ENCODE measurements around the gene MROH2B. TPM values are rescaled to one million over a fixed set of nuclear protein-coding genes. Genes with fewer than 3 reads are reported as not detected.

Gene MROH2B
- total RNA-seq, 1 donor = not detected

- no peak for TF ChIP-seq CTCF (IDR thresholded peaks at IDR 0.05; ENCODE audit: insufficient read depth, low read depth, low read length)
- no peak for DNase-seq (ENCODE audit: low read depth)
- no peak overlapping the region for H3K4me3 ChIP-seq (ENCODE audit: low read depth, low read length)
Measured at GRCh38 chr5:40988746-40989510, 82.2 kb downstream of the MROH2B start.

- TF ChIP-seq CTCF (IDR thresholded peaks at IDR 0.05; ENCODE audit: insufficient read depth, low read depth, low read length) = no peak
Measured at GRCh38 chr5:40987349-40987748, 83.8 kb downstream of the MROH2B start.

GRCh38 chr5:40986666-40987065, 84.5 kb downstream of the MROH2B start:
- TF ChIP-seq CTCF (IDR thresholded peaks at IDR 0.05; ENCODE audit: insufficient read depth, low read depth, low read length) = no peak
- H3K4me3 ChIP-seq (ENCODE audit: low read depth, low read length) = no peak overlapping the region
- DNase-seq (ENCODE audit: low read depth) = no peak

More at GRCh38 chr5:40987349-40987748, 83.8 kb downstream of the MROH2B start:
- no peak for DNase-seq (ENCODE audit: low read depth)
- H3K4me3 ChIP-seq (ENCODE audit: low read depth, low read length) = no peak overlapping the region

GRCh38 chr5:40985501-40985900, 85.6 kb downstream of the MROH2B start:
- TF ChIP-seq CTCF (IDR thresholded peaks at IDR 0.05; ENCODE audit: insufficient read depth, low read depth, low read length) = no peak
- H3K4me3 ChIP-seq (ENCODE audit: low read depth, low read length) = no peak overlapping the region
- DNase-seq (ENCODE audit: low read depth) = no peak

- DNase-seq (ENCODE audit: low read depth) = peak; percentile 8
- TF ChIP-seq CTCF (IDR thresholded peaks at IDR 0.05; ENCODE audit: insufficient read depth, low read depth, low read length) = no peak
- H3K4me3 ChIP-seq (ENCODE audit: low read depth, low read length) = no peak overlapping the region
Measured at GRCh38 chr5:40984884-40985283, 86.3 kb downstream of the MROH2B start.

GRCh38 chr5:40983781-40984180, 87.4 kb downstream of the MROH2B start:
- DNase-seq (ENCODE audit: low read depth) = no peak
- no peak overlapping the region for H3K4me3 ChIP-seq (ENCODE audit: low read depth, low read length)
- no peak for TF ChIP-seq CTCF (IDR thresholded peaks at IDR 0.05; ENCODE audit: insufficient read depth, low read depth, low read length)

GRCh38 chr5:40981420-40981819, 89.7 kb downstream of the MROH2B start:
- no peak overlapping the region for H3K4me3 ChIP-seq (ENCODE audit: low read depth, low read length)
- TF ChIP-seq CTCF (IDR thresholded peaks at IDR 0.05; ENCODE audit: insufficient read depth, low read depth, low read length) = no peak
- DNase-seq (ENCODE audit: low read depth) = no peak

Measured in fibroblast of villous mesenchyme (primary cell).